Osteocyte (in vitro differentiated cells): ENCODE measurements around the gene MS4A3. TPM values are rescaled to one million over a fixed set of nuclear protein-coding genes. Genes with fewer than 3 reads are reported as not detected.

Experiments used
- DNase-seq: peaks from one replicate; pipeline ENCODE4 v3.0.0; 2021; ENCODE audit warnings: mixed read lengths; ENCODE audit not compliant: unreplicated experiment; ENCODE audit errors: extremely low spot score
- H3K27ac Mint-ChIP-seq: one replicate; pipeline ENCODE4 v1.8.0; 2021; ENCODE audit warnings: mild to moderate bottlenecking, mixed read lengths; ENCODE audit not compliant: unreplicated experiment
- H3K27me3 Mint-ChIP-seq: one replicate; pipeline ENCODE4 v1.8.0; 2021; ENCODE audit warnings: mixed read lengths; ENCODE audit not compliant: unreplicated experiment
- H3K36me3 Mint-ChIP-seq: one replicate; pipeline ENCODE4 v1.8.0; 2021; ENCODE audit warnings: mixed read lengths; ENCODE audit not compliant: unreplicated experiment
- H3K4me1 Mint-ChIP-seq: one replicate; pipeline ENCODE4 v1.8.0; 2021; ENCODE audit warnings: mixed read lengths; ENCODE audit not compliant: unreplicated experiment
- H3K4me3 Mint-ChIP-seq: one replicate; pipeline ENCODE4 v1.8.0; 2021; ENCODE audit warnings: mild to moderate bottlenecking, moderate library complexity, mixed read lengths; ENCODE audit not compliant: unreplicated experiment
- H3K9me3 Mint-ChIP-seq: one replicate; pipeline ENCODE4 v1.8.0; 2021; ENCODE audit warnings: mixed read lengths; ENCODE audit not compliant: unreplicated experiment
- CTCF ChIP-seq: fragments of 200-600 bp; sonication (generic); IDR thresholded peaks from 2 replicates; pipeline ENCODE4 v1.5.0; 2021; ENCODE audit warnings: antibody characterized with exemption, mild to moderate bottlenecking, moderate library complexity
- total RNA-seq: library from RNA; stranded (reverse); gene quantifications from 2 replicates; pipeline ENCODE4 v1.2.1, GENCODE V29; 2021

MS4A3 gene
- total RNA-seq, 1 donor from 2014 or later, result not detected

- Mint-ChIP-seq H3K4me1 (no peaks in the 10 kb centered on the region), H3K9me3 (no peaks in the 10 kb centered on the region), H3K27ac (no peak overlapping the region), H3K4me3 (no peak overlapping the region), H3K36me3 (no peaks in the 10 kb centered on the region), H3K27me3 (no peaks in the 10 kb centered on the region)
- no peak for DNase-seq
- TF ChIP-seq CTCF, result no peak
These were observed 24.1 kb downstream of the MS4A3 start for GRCh38 chr11:60080535-60080934.

GRCh38 chr11:60084631-60085273 is 28.3 kb downstream of the MS4A3 start:
- Mint-ChIP-seq H3K9me3 (no peaks in the 10 kb centered on the region), H3K4me1 (no peaks in the 10 kb centered on the region), H3K27me3 (no peaks in the 10 kb centered on the region), H3K4me3 (no peak overlapping the region), H3K36me3 (no peaks in the 10 kb centered on the region), H3K27ac (no peak overlapping the region)
- DNase-seq, result no peak
- no peak for TF ChIP-seq CTCF

- Mint-ChIP-seq H3K36me3 (no peaks in the 10 kb centered on the region), H3K27me3 (no peaks in the 10 kb centered on the region), H3K4me3 (no peak overlapping the region), H3K9me3 (no peaks in the 10 kb centered on the region), H3K27ac (no peak overlapping the region), H3K4me1 (no peaks in the 10 kb centered on the region)
- DNase-seq, result no peak
- TF ChIP-seq CTCF, result no peak
These were observed 29.4 kb downstream of the MS4A3 start for GRCh38 chr11:60085909-60086308.

- no peaks in the 10 kb centered on the region for H3K27me3 Mint-ChIP-seq
- H3K4me3 Mint-ChIP-seq, result no peak overlapping the region
- H3K9me3 Mint-ChIP-seq, result no peaks in the 10 kb centered on the region
- H3K36me3 Mint-ChIP-seq, result no peaks in the 10 kb centered on the region
- H3K4me1 Mint-ChIP-seq, result no peaks in the 10 kb centered on the region
- H3K27ac Mint-ChIP-seq, result no peak overlapping the region
- no peak for DNase-seq
- TF ChIP-seq CTCF, result no peak
These were observed 30.8 kb downstream of the MS4A3 start for GRCh38 chr11:60087239-60087638.

- no peaks in the 10 kb centered on the region for H3K27me3 Mint-ChIP-seq
- H3K27ac Mint-ChIP-seq, result no peak within 1 kb of the TSS
- no peak within 1 kb of the TSS for H3K4me3 Mint-ChIP-seq
- no peaks in the 10 kb centered on the region for H3K36me3 Mint-ChIP-seq
- H3K9me3 Mint-ChIP-seq, result no peaks in the 10 kb centered on the region
- no peak for TF ChIP-seq CTCF
- no peaks in the 10 kb centered on the region for H3K4me1 Mint-ChIP-seq
- no peak for DNase-seq
These were observed 31.9 kb downstream of the MS4A3 start, which contains the start of gene MS4A2 for GRCh38 chr11:60088364-60088763. Gene MS4A2 (plus strand): TSS chr11:60088664. CDS start chr11:60088766, 102 bp downstream.
